ENCODE data around the gene RUSC1. TPM values are rescaled to one million over a fixed set of nuclear protein-coding genes. Genes with fewer than 3 reads are reported as not detected.

The RUSC1 gene
- total and polyA plus RNA-seq, 2 of the 8 experiments (the other 6 are each of a cell fraction or from before 2014, with no cell fraction given), result 54.6 to 90.4 TPM

GRCh38 chr1:155279268-155279667 lies 41.4 kb upstream of the RUSC1 start:
- 88% methylated on average over 2 of the region's 2 CpGs; no CpG with 5 or more reads in 1 of the 2 experiments for WGBS, 2 experiments (ENCODE audit: extremely low coverage in 1 of 2, insufficient coverage in 1 of 2, insufficient read length in 1 of 2, insufficient replicate concordance in 2 of 2, low coverage in 1 of 2, low lambda C conversion rate in 2 of 2, missing lambda C conversion rate in 1 of 2)
- H3K4me2 ChIP-seq (ENCODE audit: insufficient read depth in 1 of 2, low read depth in 2 of 2, low read length in 2 of 2), result peak overlapping the region in 1 of 2 experiments; percentile 85; a peak in 1 of 4 replicates
- CTCF ChIA-PET (ENCODE audit: partially characterized antibody), result interaction anchor here (1.3 to 8.4 kb wide), 12 partner anchors 9 to 76 kb away, joined by 3 to 79 read pairs (median 8); partner anchors contain the start of genes FDPS, PKLR, RUSC1 and SCAMP3

More at GRCh38 chr1:155279268-155279667, 41.4 kb upstream of the RUSC1 start:
- Histone ChIP-seq H3K36me3 (ENCODE audit: control insufficient read depth in 2 of 4, insufficient read depth in 4 of 4, low read length in 3 of 4) (no peaks in the 10 kb centered on the region; a peak in 1 of 8 replicates), H3K27me3 (replicated peaks in 1 of 4; ENCODE audit: control insufficient read depth in 3 of 4, extremely low read depth in 1 of 4, insufficient read depth in 3 of 4, low read length in 3 of 4) (peaks cover 0 to 3% (median 0%) of the 10 kb centered on the region in 4 experiments; a peak in 2 of 7 replicates), H3K18ac (ENCODE audit: extremely low read depth, low read length) (no peak overlapping the region), H2AFZ (ENCODE audit: low read length) (no peak overlapping the region), H2BK20ac (ENCODE audit: low read length) (0 out of 2 replicates have a peak overlapping the region, but pooled peaks have one; percentile 27), H3K23me2 (ENCODE audit: low read depth, low read length) (peaks cover 10% of the 10 kb centered on the region; the same call in 1 of the 2 replicates), H3K14ac (ENCODE audit: insufficient read length) (no peak overlapping the region), H2BK5ac (ENCODE audit: low read depth, low read length) (no peak overlapping the region), H3K9ac (replicated peaks in 1 of 4; ENCODE audit: extremely low read depth in 1 of 4, low read depth in 3 of 4, low read length in 3 of 4) (no peak overlapping the region), H3K23ac (ENCODE audit: insufficient read length) (no peak overlapping the region), H4K8ac (ENCODE audit: extremely low read depth, insufficient read depth, low read length) (no peak overlapping the region), H2AK5ac (ENCODE audit: low read depth, low read length) (no peak overlapping the region), H3K56ac (replicated peaks; ENCODE audit: insufficient read length, low read depth, low read length) (no peak overlapping the region), H3K9me3 (ENCODE audit: insufficient read depth in 2 of 2, low read depth in 1 of 2, low read length in 1 of 2) (no peaks in the 10 kb centered on the region), H3K4ac (replicated peaks; ENCODE audit: insufficient read length, low read depth, low read length) (no peak overlapping the region), H3K4me1 (replicated peaks in 1 of 4; ENCODE audit: control insufficient read depth in 3 of 4, insufficient read depth in 4 of 4, low read length in 3 of 4) (peaks cover 9 to 10% (median 10%) of the 10 kb centered on the region in 4 experiments), H4K91ac (replicated peaks; ENCODE audit: insufficient read length, low read length) (no peak overlapping the region), H3K27ac (ENCODE audit: low read depth, low read length) (no peak overlapping the region), H3K4me3 (ENCODE audit: extremely low read depth in 1 of 4, insufficient read depth in 2 of 4, low read depth in 3 of 4, low read length in 4 of 4) (peak overlapping the region in 2 of 4 experiments; percentile 7 to 12; a peak in 2 of 8 replicates), H2BK12ac (ENCODE audit: low read depth, low read length) (peak overlapping the region; percentile 44; the same call in 1 of the 2 replicates), H3K79me1 (ENCODE audit: low read depth, low read length) (no peaks in the 10 kb centered on the region; the same call in 1 of the 2 replicates), H3K79me2 (ENCODE audit: control insufficient read depth in 1 of 2, insufficient read depth in 2 of 2, low read length in 2 of 2) (no peaks in the 10 kb centered on the region), H2BK15ac (ENCODE audit: low read length) (peak overlapping the region; percentile 54; the same call in 1 of the 2 replicates), H4K20me1 (replicated peaks in 1 of 2; ENCODE audit: control insufficient read depth in 1 of 2, insufficient read depth in 2 of 2, low read length in 2 of 2) (no peaks in the 10 kb centered on the region), H4K5ac (ENCODE audit: insufficient read length, low read depth, low read length) (no peak overlapping the region), H2BK120ac (replicated peaks; ENCODE audit: low read depth, low read length) (no peak overlapping the region)
- TF ChIP-seq POU5F1 (IDR thresholded peaks at IDR 0.05; ENCODE audit: low read depth, low read length) (no peak), HDAC6 (IDR thresholded peaks at IDR 0.05; ENCODE audit: low read depth, low read length) (no peak), JUND (IDR thresholded peaks at IDR 0.05; ENCODE audit: low read length) (no peak), CTBP2 (IDR thresholded peaks at IDR 0.05; ENCODE audit: borderline replicate concordance, insufficient read depth, insufficient read length, low read length) (no peak), CBX8 (IDR thresholded peaks at IDR 0.05; ENCODE audit: borderline replicate concordance, low read depth, low read length) (no peak), EP300 (IDR thresholded peaks at IDR 0.05; ENCODE audit: borderline replicate concordance in 1 of 2, low read depth in 2 of 2, low read length in 2 of 2) (no peak), KDM5A (IDR thresholded peaks at IDR 0.05; ENCODE audit: low read length) (no peak), SUZ12 (IDR thresholded peaks at IDR 0.05; ENCODE audit: low read length) (no peak)
- DNase-seq (ENCODE audit: low read depth in 1 of 2, low spot score in 2 of 2) (no peak), FAIRE-seq (no peak)
- POLR2A ChIA-PET (ENCODE audit: partially characterized antibody), result interaction anchor here (0.7 to 2.4 kb wide), 11 partner anchors 9 to 1002 kb away, joined by 3 to 7 read pairs (median 4); partner anchors contain the start of genes FDPS and SCAMP3
